IPS-20b (cell line): Measurements from ENCODE around the gene KAT2A.
A peak's percentile ranks its signal among the peaks of the same experiment; 100 is the strongest.
"Not testable (repeated sequence)": the region's sequence is repeated elsewhere in the genome, so short reads cannot be mapped to it uniquely, and the experiment has no call there.

Experiments used
- H3K27ac ChIP-seq: one replicate; pipeline ENCODE4 v1.5.1; 2013; ENCODE audit warnings: low read length
- H3K27me3 ChIP-seq: 2 replicates; pipeline ENCODE4 v1.6.1; 2013; ENCODE audit warnings: mild to moderate bottlenecking, low read length, inconsistent platforms; ENCODE audit not compliant: insufficient read depth
- H3K36me3 ChIP-seq: 2 replicates; pipeline ENCODE4 v1.6.1; 2013; ENCODE audit warnings: low read depth, mild to moderate bottlenecking, inconsistent platforms, low read length, moderate library complexity; ENCODE audit not compliant: insufficient read depth
- H3K4me1 ChIP-seq: 2 replicates; pipeline ENCODE4 v1.6.1; 2013; ENCODE audit warnings: mild to moderate bottlenecking, control low read depth, inconsistent platforms, low read length, moderate library complexity; ENCODE audit not compliant: insufficient read depth
- H3K4me3 ChIP-seq: 2 replicates; pipeline ENCODE4 v1.5.1; 2013; ENCODE audit warnings: mild to moderate bottlenecking, low read length, inconsistent platforms
- H3K9ac ChIP-seq: 2 replicates; pipeline ENCODE4 v1.6.1; 2013; ENCODE audit warnings: low read depth, mild to moderate bottlenecking, inconsistent platforms, low read length, moderate library complexity
- H3K9me3 ChIP-seq: 2 replicates; pipeline ENCODE4 v1.6.1; 2013; ENCODE audit warnings: mild to moderate bottlenecking, low read depth, low read length, inconsistent platforms; ENCODE audit not compliant: insufficient read depth

The KAT2A gene

GRCh38 chr17:42153919-42154742 is 33.0 kb upstream of the KAT2A start:
- Histone ChIP-seq H3K27me3 (no peaks in the 10 kb centered on the region), H3K27ac (no peak overlapping the region), H3K9me3 (no peaks in the 10 kb centered on the region), H3K4me3 (peak overlapping the region; percentile 99), H3K36me3 (0 out of 2 replicates have a peak, but pooled peaks cover 5% of the 10 kb centered on the region), H3K9ac (peak overlapping the region; percentile 94), H3K4me1 (peaks cover 6% of the 10 kb centered on the region; the same call in 1 of the 2 replicates)

- peaks cover 18% of the 10 kb centered on the region for H3K36me3 ChIP-seq
- no peaks in the 10 kb centered on the region for H3K9me3 ChIP-seq
- H3K4me3 ChIP-seq, result no peak overlapping the region
- H3K9ac ChIP-seq, result no peak overlapping the region
- no peak overlapping the region for H3K27ac ChIP-seq
- H3K27me3 ChIP-seq, result no peaks in the 10 kb centered on the region
- no peaks in the 10 kb centered on the region; the same call in 1 of the 2 replicates for H3K4me1 ChIP-seq
Observed at GRCh38 chr17:42146911-42147607, 25.9 kb upstream of the KAT2A start.

GRCh38 chr17:42143138-42143537 is 22.0 kb upstream of the KAT2A start:
- H3K9ac ChIP-seq, H3K9me3 ChIP-seq, H3K27me3 ChIP-seq, H3K4me3 ChIP-seq, H3K4me1 ChIP-seq, H3K27ac ChIP-seq: not testable (repeated sequence)
- H3K36me3 ChIP-seq, result peaks cover 25% of the 10 kb centered on the region

GRCh38 chr17:42142371-42142896 is 21.3 kb upstream of the KAT2A start:
- Histone ChIP-seq H3K27ac (no peak overlapping the region), H3K36me3 (peaks cover 25% of the 10 kb centered on the region), H3K9ac (no peak overlapping the region; the same call in 1 of the 2 replicates), H3K4me1 (no peaks in the 10 kb centered on the region; the same call in 1 of the 2 replicates), H3K27me3 (no peaks in the 10 kb centered on the region), H3K9me3 (no peaks in the 10 kb centered on the region), H3K4me3 (no peak overlapping the region)

GRCh38 chr17:42141382-42141781 is 20.2 kb upstream of the KAT2A start:
- no peak overlapping the region for H3K27ac ChIP-seq
- H3K27me3 ChIP-seq, result no peaks in the 10 kb centered on the region
- H3K9ac ChIP-seq, result no peak overlapping the region
- no peaks in the 10 kb centered on the region for H3K9me3 ChIP-seq
- peaks cover 25% of the 10 kb centered on the region for H3K36me3 ChIP-seq
- no peak overlapping the region for H3K4me3 ChIP-seq
- no peaks in the 10 kb centered on the region; the same call in 1 of the 2 replicates for H3K4me1 ChIP-seq

- not testable (repeated sequence) for H3K27me3 ChIP-seq, H3K9ac ChIP-seq, H3K27ac ChIP-seq, H3K9me3 ChIP-seq, H3K4me3 ChIP-seq, H3K4me1 ChIP-seq
- peaks cover 25% of the 10 kb centered on the region for H3K36me3 ChIP-seq
Observed at GRCh38 chr17:42140690-42141089, 19.5 kb upstream of the KAT2A start.

- Histone ChIP-seq H3K4me3 (no peak overlapping the region), H3K9me3 (no peaks in the 10 kb centered on the region), H3K27me3 (no peaks in the 10 kb centered on the region), H3K9ac (no peak overlapping the region), H3K27ac (no peak overlapping the region), H3K36me3 (peaks cover 20% of the 10 kb centered on the region), H3K4me1 (no peaks in the 10 kb centered on the region; the same call in 1 of the 2 replicates)
Observed at GRCh38 chr17:42138749-42139492, 17.8 kb upstream of the KAT2A start.

GRCh38 chr17:42136654-42137051 is 15.5 kb upstream of the KAT2A start:
- no peak overlapping the region for H3K4me3 ChIP-seq
- peaks cover 10% of the 10 kb centered on the region for H3K36me3 ChIP-seq
- no peak overlapping the region for H3K27ac ChIP-seq
- H3K9me3 ChIP-seq, result no peaks in the 10 kb centered on the region
- no peaks in the 10 kb centered on the region for H3K27me3 ChIP-seq
- H3K9ac ChIP-seq, result no peak overlapping the region
- H3K4me1 ChIP-seq, result no peaks in the 10 kb centered on the region; the same call in 1 of the 2 replicates

GRCh38 chr17:42135664-42136653 is 14.8 kb upstream of the KAT2A start:
- Histone ChIP-seq H3K36me3 (peaks cover 3% of the 10 kb centered on the region; the same call in 1 of the 2 replicates), H3K9ac (no peak overlapping the region), H3K27ac (no peak overlapping the region), H3K4me1 (no peaks in the 10 kb centered on the region; the same call in 1 of the 2 replicates), H3K9me3 (no peaks in the 10 kb centered on the region), H3K27me3 (no peaks in the 10 kb centered on the region), H3K4me3 (no peak overlapping the region)

- Histone ChIP-seq H3K36me3 (peaks cover 8% of the 10 kb centered on the region), H3K9ac (no peak overlapping the region), H3K9me3 (no peaks in the 10 kb centered on the region), H3K4me3 (no peak overlapping the region), H3K27me3 (no peaks in the 10 kb centered on the region), H3K27ac (no peak overlapping the region), H3K4me1 (no peaks in the 10 kb centered on the region; the same call in 1 of the 2 replicates)
Observed at GRCh38 chr17:42135151-42135550, 14.0 kb upstream of the KAT2A start.
